ENCODE results near the gene AGAP3.

DNA sequence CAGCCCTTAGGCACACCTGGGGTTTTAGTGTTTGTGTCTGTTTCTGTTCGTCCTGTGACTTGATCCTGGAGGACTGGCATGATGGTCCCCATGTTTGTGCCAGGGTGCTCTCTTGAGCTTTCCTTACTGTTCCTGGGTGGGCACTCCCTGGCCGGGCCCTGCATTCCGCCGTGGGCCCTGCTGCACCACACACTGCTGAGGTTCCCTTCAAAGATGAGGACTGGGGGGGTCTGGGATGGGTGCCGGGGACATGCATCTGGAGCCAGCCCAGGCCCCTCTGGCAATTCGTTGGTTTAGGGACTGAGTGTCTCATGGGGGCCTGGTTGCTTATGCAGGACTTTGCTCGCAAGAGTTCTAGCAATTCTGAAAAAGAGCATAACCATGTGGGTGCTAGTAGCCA lies 4.7 kb downstream of the AGAP3 start:
- TF ChIP-seq EZH2 (IDR thresholded peaks at IDR 0.05; ENCODE audit: insufficient read depth, poor library complexity, severe bottlenecking) (no peak), EZH2phosphoT487 (IDR thresholded peaks at IDR 0.05; ENCODE audit: insufficient read depth, low read depth) (no peak)

Measured in GM23248 (cell line).